Calu3 (cell line): Measurements from ENCODE around the gene UVSSA. TPM values are rescaled to one million over a fixed set of nuclear protein-coding genes. Genes with fewer than 3 reads are reported as not detected.

ENCODE experiments used
- BruUV-seq: library from RNA; stranded (reverse); fragments of 400-500 nt; replicated peaks from 2 replicates; lab custom pipeline; 2021; lab: Mats Ljungman, UMichigan
- CTCF ChIA-PET: fragments of 300-600 bp; sonication (Branson Sonifier 250); formaldehyde crosslinking; loops from one replicate; lab custom pipeline; 2022; ENCODE audit warnings: antibody characterized with exemption; lab: Charles Lee
- DNase-seq: peaks from one replicate; pipeline ENCODE4 v3.0.0; 2022
- H3K27ac Mint-ChIP-seq: one replicate; pipeline ENCODE4 v1.8.0; 2022; ENCODE audit warnings: mixed read lengths; ENCODE audit not compliant: unreplicated experiment
- H3K27me3 Mint-ChIP-seq: one replicate; pipeline ENCODE4 v1.8.0; 2022; ENCODE audit warnings: mixed read lengths; ENCODE audit not compliant: unreplicated experiment
- H3K36me3 Mint-ChIP-seq: one replicate; pipeline ENCODE4 v1.8.0; 2022; ENCODE audit warnings: mild to moderate bottlenecking, moderate library complexity, mixed read lengths; ENCODE audit not compliant: insufficient read depth, unreplicated experiment
- H3K4me1 Mint-ChIP-seq: one replicate; pipeline ENCODE4 v1.8.0; 2022; ENCODE audit warnings: mild to moderate bottlenecking, low read depth, mixed read lengths; ENCODE audit not compliant: unreplicated experiment
- H3K4me3 Mint-ChIP-seq: one replicate; pipeline ENCODE4 v1.8.0; 2022; ENCODE audit warnings: mild to moderate bottlenecking, low read depth, moderate library complexity, mixed read lengths; ENCODE audit not compliant: unreplicated experiment
- H3K9me3 Mint-ChIP-seq: one replicate; pipeline ENCODE4 v1.8.0; 2022; ENCODE audit warnings: low read depth, mixed read lengths; ENCODE audit not compliant: unreplicated experiment
- intact Hi-C: fragments of 100-400 bp; cut with micrococcal nuclease; formaldehyde crosslinking; loops from one replicate; pipeline ENCODE4 v1.10.0; 2022; ENCODE audit not compliant: unreplicated experiment
- total RNA-seq: library from RNA; stranded (reverse); gene quantifications from 2 replicates; pipeline ENCODE4 v1.2.3, GENCODE V29; 2022
- TF ChIP-seq, protein P1 (sequence below): fragments of 200-600 bp; IDR thresholded peaks from one replicate; pipeline ENCODE4 v1.8.0; 2022; ENCODE audit warnings: antibody characterized with exemption; ENCODE audit not compliant: unreplicated experiment

Gene UVSSA
- total RNA-seq, 1 experiment from 2014 or later, result 19.9 TPM

DNA sequence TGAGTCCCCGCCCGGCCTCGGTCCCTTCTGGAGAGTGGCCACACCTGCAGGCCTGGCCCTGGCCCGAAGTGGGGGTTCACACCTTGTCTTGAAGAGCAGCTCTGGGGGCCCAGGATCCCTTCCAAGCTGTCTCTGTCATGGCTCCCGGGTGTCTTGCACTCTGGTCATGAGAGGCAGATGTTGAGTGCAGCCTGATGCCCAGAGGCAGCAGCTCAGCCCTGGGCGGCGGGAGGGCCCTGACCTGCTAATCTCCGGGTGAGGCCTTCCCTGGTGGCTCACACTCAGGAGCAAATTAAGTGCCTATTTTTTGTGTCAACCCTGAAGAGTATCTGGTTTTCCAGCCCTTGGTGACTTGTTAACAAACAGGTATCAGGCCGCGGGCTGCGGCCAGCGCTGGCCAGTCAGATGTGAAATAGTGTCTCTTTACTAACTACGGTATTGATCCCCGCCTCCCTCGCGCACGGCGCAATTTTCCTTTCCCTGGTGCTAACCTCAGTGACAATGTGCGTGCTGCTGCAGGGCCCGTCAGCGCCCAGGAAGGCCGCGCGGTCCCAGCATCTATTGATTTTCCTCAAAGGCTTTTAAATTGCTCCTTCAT is 35.0 kb downstream of the UVSSA start:
- intact Hi-C loops, result no loop called here
- Mint-ChIP-seq H3K4me3 (no peak overlapping the region), H3K4me1 (no peaks in the 10 kb centered on the region), H3K9me3 (no peaks in the 10 kb centered on the region), H3K27me3 (no peaks in the 10 kb centered on the region), H3K36me3 (peaks cover 7% of the 10 kb centered on the region), H3K27ac (no peak overlapping the region)
- DNase-seq, result no peak
- no TSS peak for BruUV-seq
- TF ChIP-seq, protein P1, sequence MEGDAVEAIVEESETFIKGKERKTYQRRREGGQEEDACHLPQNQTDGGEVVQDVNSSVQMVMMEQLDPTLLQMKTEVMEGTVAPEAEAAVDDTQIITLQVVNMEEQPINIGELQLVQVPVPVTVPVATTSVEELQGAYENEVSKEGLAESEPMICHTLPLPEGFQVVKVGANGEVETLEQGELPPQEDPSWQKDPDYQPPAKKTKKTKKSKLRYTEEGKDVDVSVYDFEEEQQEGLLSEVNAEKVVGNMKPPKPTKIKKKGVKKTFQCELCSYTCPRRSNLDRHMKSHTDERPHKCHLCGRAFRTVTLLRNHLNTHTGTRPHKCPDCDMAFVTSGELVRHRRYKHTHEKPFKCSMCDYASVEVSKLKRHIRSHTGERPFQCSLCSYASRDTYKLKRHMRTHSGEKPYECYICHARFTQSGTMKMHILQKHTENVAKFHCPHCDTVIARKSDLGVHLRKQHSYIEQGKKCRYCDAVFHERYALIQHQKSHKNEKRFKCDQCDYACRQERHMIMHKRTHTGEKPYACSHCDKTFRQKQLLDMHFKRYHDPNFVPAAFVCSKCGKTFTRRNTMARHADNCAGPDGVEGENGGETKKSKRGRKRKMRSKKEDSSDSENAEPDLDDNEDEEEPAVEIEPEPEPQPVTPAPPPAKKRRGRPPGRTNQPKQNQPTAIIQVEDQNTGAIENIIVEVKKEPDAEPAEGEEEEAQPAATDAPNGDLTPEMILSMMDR, result no peak
- CTCF ChIA-PET, result no interaction called here

DNA sequence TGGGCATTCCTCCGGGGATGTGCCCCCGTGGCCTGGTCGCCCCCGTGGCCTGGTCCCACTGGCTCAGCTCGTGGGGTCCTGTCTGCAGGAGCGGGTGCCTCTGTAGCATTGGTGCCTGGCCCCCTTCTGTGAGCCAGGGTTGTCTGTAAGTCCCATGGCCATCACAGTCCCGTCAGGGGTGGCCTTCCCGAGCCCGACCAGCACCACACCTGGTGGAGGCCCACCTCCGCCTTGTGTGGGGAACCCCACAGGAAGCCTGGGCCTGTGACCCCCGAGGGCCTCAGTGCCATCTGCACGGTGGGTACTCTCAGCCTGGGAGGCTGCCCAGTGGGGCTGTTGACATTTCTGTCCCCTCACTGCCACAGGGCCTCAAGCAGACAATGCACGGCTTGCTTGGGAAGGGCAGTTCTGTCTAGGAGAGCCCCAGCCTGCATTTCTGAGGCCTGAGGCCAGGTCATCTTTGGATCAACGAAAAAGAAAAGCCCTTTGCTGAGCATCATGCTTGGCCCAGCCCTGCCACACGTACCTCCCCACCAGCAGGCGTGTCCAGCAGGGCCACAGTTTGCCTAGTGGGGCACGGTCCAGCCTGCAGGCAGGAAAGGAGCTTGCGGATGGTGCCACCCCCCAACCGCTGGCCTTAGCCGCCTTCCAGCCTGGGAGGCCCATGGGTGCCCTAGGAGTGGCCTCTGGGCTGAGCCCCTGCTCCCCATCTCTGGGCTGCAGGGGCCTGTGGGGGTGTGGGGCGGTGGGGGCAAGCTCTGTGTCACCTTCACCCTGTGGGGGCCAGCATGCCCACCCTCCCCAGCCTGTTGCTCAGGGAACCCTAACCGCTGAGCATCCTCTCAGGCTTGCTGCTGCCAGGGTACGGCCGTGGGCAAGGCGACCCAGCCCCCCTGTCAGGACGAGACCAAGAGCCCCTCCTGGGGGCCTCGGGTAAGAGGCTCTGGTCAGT is 36.0 kb downstream of the UVSSA start:
- CTCF ChIA-PET, result no interaction called here
- H3K4me1 Mint-ChIP-seq, result no peaks in the 10 kb centered on the region
- peaks cover 7% of the 10 kb centered on the region for H3K36me3 Mint-ChIP-seq
- H3K27ac Mint-ChIP-seq, result no peak overlapping the region
- BruUV-seq, result no TSS peak
- intact Hi-C loops, result no loop called here
- H3K27me3 Mint-ChIP-seq, result no peaks in the 10 kb centered on the region
- TF ChIP-seq, protein P1, result no peak
- H3K9me3 Mint-ChIP-seq, result no peaks in the 10 kb centered on the region
- H3K4me3 Mint-ChIP-seq, result no peak overlapping the region
- no peak for DNase-seq

DNA sequence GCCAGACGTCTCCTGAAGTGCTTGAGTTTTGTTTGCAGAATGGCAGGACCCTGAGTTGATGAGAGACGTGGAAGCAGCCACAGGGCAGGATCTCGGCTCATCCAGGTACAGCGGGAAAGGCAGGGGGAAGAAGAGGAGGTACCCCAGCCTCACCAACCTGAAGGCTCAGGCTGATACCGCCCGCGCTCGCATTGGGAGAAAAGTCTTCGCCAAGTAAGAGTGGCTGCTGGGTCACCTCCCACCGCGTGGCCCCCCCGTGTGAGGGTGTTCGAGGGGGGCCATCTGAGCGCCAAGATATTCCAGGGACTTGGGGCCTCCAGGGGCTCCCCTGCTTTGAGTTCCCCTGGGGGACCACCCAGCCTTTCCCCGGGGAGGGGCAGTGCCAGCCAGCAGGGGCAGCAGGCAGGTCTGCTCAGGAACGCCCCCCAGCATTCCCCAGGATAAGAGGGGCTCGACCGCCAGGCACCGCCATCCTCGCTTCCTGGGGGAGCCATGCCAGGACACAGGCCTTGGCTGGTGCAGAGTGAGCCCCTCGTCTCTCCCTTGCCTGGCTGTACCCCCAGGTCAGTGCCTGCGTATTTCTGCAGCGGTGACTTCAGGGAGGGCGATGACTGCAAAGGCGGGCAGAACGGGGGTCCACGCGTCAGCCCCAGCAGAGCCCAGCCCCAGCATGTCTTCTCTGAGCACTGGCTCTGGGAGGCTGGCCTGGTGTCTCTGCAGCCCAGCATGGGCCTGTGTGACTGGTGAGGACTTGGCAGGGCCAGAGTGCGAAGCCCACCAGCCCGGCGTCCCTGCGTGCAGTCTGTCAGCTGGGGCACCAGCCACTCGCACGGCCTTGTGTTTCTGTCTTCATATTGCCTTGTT is 37.0 kb downstream of the UVSSA start:
- BruUV-seq, result no TSS peak
- TF ChIP-seq, protein P1, result no peak
- Mint-ChIP-seq H3K27ac (no peak overlapping the region), H3K36me3 (peaks cover 7% of the 10 kb centered on the region), H3K4me3 (no peak overlapping the region), H3K4me1 (no peaks in the 10 kb centered on the region), H3K27me3 (no peaks in the 10 kb centered on the region), H3K9me3 (peaks cover 3% of the 10 kb centered on the region)
- intact Hi-C loops, result no loop called here
- DNase-seq, result no peak
- CTCF ChIA-PET, result no interaction called here

DNA sequence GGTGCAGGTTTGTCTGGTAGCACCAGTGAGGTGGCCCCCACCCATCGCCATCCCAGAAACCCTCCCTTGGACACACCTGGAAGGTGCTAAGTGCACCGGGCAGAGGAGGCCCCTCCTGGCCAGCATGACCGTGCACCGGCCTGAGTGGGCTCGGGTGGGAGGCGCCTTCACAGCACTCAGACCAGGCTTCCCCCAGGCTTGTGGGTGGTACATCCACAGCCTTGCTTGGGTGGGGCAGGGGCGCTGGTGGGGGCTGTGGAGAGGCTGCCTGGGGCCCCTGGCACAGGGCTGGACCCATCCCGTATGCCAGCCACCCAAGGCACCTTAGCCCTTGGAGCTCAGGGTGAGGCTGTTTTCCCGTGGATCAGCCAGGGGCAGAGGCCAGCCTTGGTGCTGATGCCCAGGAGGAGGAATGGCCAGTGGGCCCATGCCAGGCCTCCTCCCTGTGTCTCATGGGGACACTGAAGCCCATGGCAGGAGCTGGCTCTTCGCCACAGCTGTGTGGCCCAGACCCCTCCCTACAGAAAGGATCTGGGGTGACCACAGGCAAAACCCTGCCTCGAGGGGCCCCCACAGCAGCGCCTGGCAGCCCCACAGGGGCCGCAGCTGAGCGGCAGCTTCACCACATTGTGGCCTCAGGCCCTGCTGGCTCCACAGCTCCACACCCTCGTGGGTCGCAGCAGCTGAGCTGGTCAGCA is 37.8 kb downstream of the UVSSA start:
- BruUV-seq, result no TSS peak
- H3K4me3 Mint-ChIP-seq, result no peak overlapping the region
- H3K27me3 Mint-ChIP-seq, result no peaks in the 10 kb centered on the region
- intact Hi-C loops, result no loop called here
- TF ChIP-seq, protein P1, result no peak
- peaks cover 7% of the 10 kb centered on the region for H3K36me3 Mint-ChIP-seq
- H3K4me1 Mint-ChIP-seq, result no peaks in the 10 kb centered on the region
- CTCF ChIA-PET, result no interaction called here
- DNase-seq, result no peak
- no peak overlapping the region for H3K27ac Mint-ChIP-seq
- H3K9me3 Mint-ChIP-seq, result peaks cover 5% of the 10 kb centered on the region
